A549 (cell line): ENCODE data around the gene SIDT1. TPM values are rescaled to one million over a fixed set of nuclear protein-coding genes. Genes with fewer than 3 reads are reported as not detected.
"Not testable (repeated sequence)": the region's sequence is repeated elsewhere in the genome, so short reads cannot be mapped to it uniquely, and the experiment has no call there.

Experiments used
- ATAC-seq, 2 experiments: fragments of 200-7000 bp in 1 of 2; fragments of >200 bp in 1 of 2; cut with Nextera tagmentation in 1 of 2; cut with Tn5 transposase in 1 of 2; 3 replicates each; pipeline versions ENCODE4 v1.8.0 to v1.9.1; 2018 to 2020; ENCODE audit warnings: mild to moderate bottlenecking in 1 of 2, moderate library complexity in 1 of 2
- CTCF ChIA-PET: fragments of 300-600 bp; sonication (Branson Sonifier 250); formaldehyde crosslinking; extraction: SDS; loops from one replicate; lab custom pipeline; 2021; ENCODE audit warnings: antibody characterized with exemption, inconsistent platforms; lab: Yijun Ruan, JAX
- POLR2A ChIA-PET: fragments of 350-600 bp; formaldehyde crosslinking; extraction: SDS; loops from one replicate; lab custom pipeline; 2021; ENCODE audit warnings: antibody characterized with exemption, inconsistent platforms; lab: Yijun Ruan, JAX
- DNase-seq, 2 experiments: peaks; one replicate each; pipeline versions ENCODE4 v3.0.0 to v3.0.0-alpha.2; 2011 to 2016; ENCODE audit warnings: low read depth in 1 of 2, low spot score in 1 of 2
- FAIRE-seq: peaks from 2 replicates; lab custom pipeline; 2011; peaks lifted over from hg19 to GRCh38; lab: Jason Lieb, UNC
- H3K27ac ChIP-seq, 2 experiments: fragments of >200 bp; sonication (Bioruptor Twin); formaldehyde crosslinking; 3 replicates each; pipeline ENCODE4 v1.5.1; 2016 to 2017
- H3K4me1 ChIP-seq: fragments of >200 bp; sonication (Bioruptor Twin); formaldehyde crosslinking; 3 replicates; pipeline ENCODE4 v1.6.1; 2016
- H3K4me2 ChIP-seq: fragments of >200 bp; sonication (Bioruptor Twin); formaldehyde crosslinking; 3 replicates; pipeline ENCODE4 v1.6.1; 2016
- H3K4me3 ChIP-seq: fragments of >200 bp; sonication (Bioruptor Twin); formaldehyde crosslinking; 3 replicates; pipeline ENCODE4 v1.5.1; 2016
- H3K9me3 ChIP-seq: fragments of >200 bp; sonication (Bioruptor Twin); formaldehyde crosslinking; 3 replicates; pipeline ENCODE4 v1.6.1; 2016
- BCL3 ChIP-seq: fragments of >200 bp; sonication (Bioruptor Twin); formaldehyde crosslinking; IDR thresholded peaks from 3 replicates; pipeline ENCODE4 v1.6.1; 2016
- BHLHE40 ChIP-seq: IDR thresholded peaks from 2 replicates; pipeline ENCODE4 v1.6.1; 2012; ENCODE audit warnings: low read depth, low read length, inconsistent platforms
- CBX8 ChIP-seq: fragments of 200-600 bp; sonication (generic); IDR thresholded peaks from 2 replicates; pipeline ENCODE4 v1.6.1; 2016
- CHD4 ChIP-seq: fragments of 200-600 bp; sonication (generic); IDR thresholded peaks from 2 replicates; pipeline ENCODE4 v1.6.1; 2016; ENCODE audit warnings: antibody characterized with exemption, mild to moderate bottlenecking, borderline replicate concordance
- ELK1 ChIP-seq: fragments of 150-350 bp; IDR thresholded peaks from 2 replicates; pipeline ENCODE4 v1.6.1; 2014; ENCODE audit warnings: low read depth, mild to moderate bottlenecking, low read length
- EP300 ChIP-seq, 2 experiments: fragments of >200 bp; sonication (Bioruptor Twin); formaldehyde crosslinking; IDR thresholded peaks; 2 replicates in 1 of 2; 3 replicates in 1 of 2; pipeline ENCODE4 v1.6.1; 2016 to 2017
- JUN ChIP-seq, 2 experiments: fragments of >200 bp; sonication (Bioruptor Twin); formaldehyde crosslinking; IDR thresholded peaks; 2 replicates in 1 of 2; 3 replicates in 1 of 2; pipeline ENCODE4 v1.6.1; 2016 to 2017
- KDM5A ChIP-seq: fragments of 200-600 bp; sonication (generic); IDR thresholded peaks from 2 replicates; pipeline ENCODE4 v1.6.1; 2016; ENCODE audit warnings: antibody characterized with exemption, mild to moderate bottlenecking
- NFE2L2 ChIP-seq: fragments of 150-350 bp; conservative IDR thresholded peaks from 2 replicates; pipeline ENCODE4 v1.6.1; 2014; ENCODE audit warnings: low read length
- NR3C1 ChIP-seq: fragments of >200 bp; sonication (Bioruptor Twin); formaldehyde crosslinking; IDR thresholded peaks from 3 replicates; pipeline ENCODE4 v1.6.1; 2017
- POLR2A ChIP-seq: IDR thresholded peaks from 2 replicates; pipeline ENCODE4 v1.6.1; 2012; ENCODE audit warnings: mild to moderate bottlenecking, low read length
- RARB ChIP-seq: fragments of 250-450 bp; sonication (Bioruptor Pico); IDR thresholded peaks from 2 replicates; pipeline ENCODE4 v1.8.0; 2021; ENCODE audit warnings: mild to moderate bottlenecking, moderate library complexity
- RCOR1 ChIP-seq: fragments of 150-350 bp; IDR thresholded peaks from 2 replicates; pipeline ENCODE4 v1.6.1; 2014; ENCODE audit warnings: antibody characterized with exemption, low read length, low read depth
- RFX5 ChIP-seq: fragments of 450-650 bp; IDR thresholded peaks from 2 replicates; pipeline ENCODE4 v1.7.1; 2014; ENCODE audit warnings: antibody characterized with exemption, mild to moderate bottlenecking, moderate library complexity
- TP53 ChIP-seq: fragments of 250-450 bp; sonication (Bioruptor Pico); IDR thresholded peaks from 2 replicates; pipeline ENCODE4 v1.5.0; 2021; ENCODE audit warnings: mild to moderate bottlenecking, moderate library complexity
- WGBS: methylation state at CpG from one replicate; pipeline ENCODE4 v1.1.6; 2017; ENCODE audit errors: missing lambda C conversion rate; 5-methylcytosine and 5-hydroxymethylcytosine counted together
- polyA plus RNA-seq, 4 experiments: library from polyadenylated mRNA; depleted of rRNA in 3 of 4; stranded (reverse); fragments of >200 nt; fragmentation: RNase III in 1 of 4; extraction: RNeasy Plus Mini Kit Qiagen cat#74134 plus additional on column Dnase treatment in 1 of 4; gene quantifications; 2 replicates in 3 of 4; 3 replicates in 1 of 4; pipeline ENCODE4 v1.2.3, GENCODE V29; 2011 to 2017
- TF ChIP-seq, protein P1 (sequence below): IDR thresholded peaks from 2 replicates; pipeline ENCODE4 v1.6.1; 2012; ENCODE audit warnings: low read depth, borderline replicate concordance
- TF ChIP-seq, protein P2 (sequence below): fragments of >200 bp; sonication (Bioruptor Twin); formaldehyde crosslinking; IDR thresholded peaks from 3 replicates; pipeline ENCODE4 v1.5.1; 2016
- TF ChIP-seq, protein P3 (sequence below): fragments of 450-650 bp; IDR thresholded peaks from 2 replicates; pipeline ENCODE4 v1.6.1; 2014; ENCODE audit warnings: antibody characterized with exemption

Gene SIDT1
- polyA plus RNA-seq, 2 of the 4 experiments (the other 2 are of a cell fraction): 0.43 to 7.5 TPM

- TF ChIP-seq BHLHE40 (no peak), NR3C1 (no peak), EP300 (IDR thresholded peaks at IDR 0.05) (no peak), ELK1 (no peak), RARB (CRISPR knock-in tag) (no peak), RFX5 (no peak), BCL3 (no peak)
- TF ChIP-seq, protein P1, sequence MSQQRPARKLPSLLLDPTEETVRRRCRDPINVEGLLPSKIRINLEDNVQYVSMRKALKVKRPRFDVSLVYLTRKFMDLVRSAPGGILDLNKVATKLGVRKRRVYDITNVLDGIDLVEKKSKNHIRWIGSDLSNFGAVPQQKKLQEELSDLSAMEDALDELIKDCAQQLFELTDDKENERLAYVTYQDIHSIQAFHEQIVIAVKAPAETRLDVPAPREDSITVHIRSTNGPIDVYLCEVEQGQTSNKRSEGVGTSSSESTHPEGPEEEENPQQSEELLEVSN: no peak
- TF ChIP-seq, protein P2, sequence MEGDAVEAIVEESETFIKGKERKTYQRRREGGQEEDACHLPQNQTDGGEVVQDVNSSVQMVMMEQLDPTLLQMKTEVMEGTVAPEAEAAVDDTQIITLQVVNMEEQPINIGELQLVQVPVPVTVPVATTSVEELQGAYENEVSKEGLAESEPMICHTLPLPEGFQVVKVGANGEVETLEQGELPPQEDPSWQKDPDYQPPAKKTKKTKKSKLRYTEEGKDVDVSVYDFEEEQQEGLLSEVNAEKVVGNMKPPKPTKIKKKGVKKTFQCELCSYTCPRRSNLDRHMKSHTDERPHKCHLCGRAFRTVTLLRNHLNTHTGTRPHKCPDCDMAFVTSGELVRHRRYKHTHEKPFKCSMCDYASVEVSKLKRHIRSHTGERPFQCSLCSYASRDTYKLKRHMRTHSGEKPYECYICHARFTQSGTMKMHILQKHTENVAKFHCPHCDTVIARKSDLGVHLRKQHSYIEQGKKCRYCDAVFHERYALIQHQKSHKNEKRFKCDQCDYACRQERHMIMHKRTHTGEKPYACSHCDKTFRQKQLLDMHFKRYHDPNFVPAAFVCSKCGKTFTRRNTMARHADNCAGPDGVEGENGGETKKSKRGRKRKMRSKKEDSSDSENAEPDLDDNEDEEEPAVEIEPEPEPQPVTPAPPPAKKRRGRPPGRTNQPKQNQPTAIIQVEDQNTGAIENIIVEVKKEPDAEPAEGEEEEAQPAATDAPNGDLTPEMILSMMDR: no peak
- TF ChIP-seq, all 56 proteins: peak for 0
- no peak for FAIRE-seq
- no peak for DNase-seq
- Histone ChIP-seq H3K4me1 (no peaks in the 10 kb centered on the region), H3K9me3 (no peaks in the 10 kb centered on the region), H3K27ac (no peak overlapping the region), H3K4me3 (no peak overlapping the region), H3K4me2 (no peak overlapping the region)
- WGBS: 70% methylated on average over 8 of the region's 8 CpGs
- ChIA-PET POLR2A (no interaction called here), CTCF (interaction anchor here (0.9 to 3.0 kb wide), 6 partner anchors 7 to 141 kb away, joined by 3 to 11 read pairs (median 4); no protein-coding TSS in a partner anchor)
- no peak for ATAC-seq
These were observed 102.6 kb downstream of the SIDT1 start for GRCh38 chr3:113634782-113635474.

- H3K4me2 ChIP-seq, H3K4me1 ChIP-seq, FAIRE-seq, POLR2A ChIA-PET, H3K27ac ChIP-seq, H3K9me3 ChIP-seq, H3K4me3 ChIP-seq, ATAC-seq, DNase-seq: not testable (repeated sequence)
- CTCF ChIA-PET: interaction anchor here (0.8 to 3.0 kb wide), 3 partner anchors 8 to 142 kb away, joined by 3 to 11 read pairs (median 4); no protein-coding TSS in a partner anchor
- 78% methylated on average over 7 of the region's 7 CpGs for WGBS
These were observed 103.7 kb downstream of the SIDT1 start for GRCh38 chr3:113636034-113636433.

DNA sequence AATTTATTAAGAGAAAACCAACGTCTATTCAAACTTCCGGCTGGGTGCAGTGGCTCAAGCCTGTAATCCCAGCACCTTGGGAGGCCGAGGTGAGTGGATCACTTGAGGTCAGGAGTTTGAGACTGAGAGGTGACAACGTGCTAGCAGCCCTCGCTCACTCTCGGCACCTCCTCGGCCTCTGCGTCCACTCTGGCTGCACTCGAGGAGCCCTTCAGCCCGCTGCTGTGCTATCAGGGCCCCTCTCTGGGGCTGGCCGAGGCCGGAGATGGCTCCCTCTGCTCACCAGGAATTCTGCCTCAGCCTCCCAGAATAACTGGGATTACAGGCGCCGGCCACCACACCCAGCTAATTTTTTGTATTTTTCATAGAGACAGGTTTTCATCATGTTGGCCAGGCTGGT lies 105.4 kb downstream of the SIDT1 start:
- TF ChIP-seq NFE2L2: no peak
- TF ChIP-seq CBX8: no peak
- Histone ChIP-seq H3K4me2 (no peak overlapping the region), H3K4me3 (no peak overlapping the region), H3K4me1 (no peaks in the 10 kb centered on the region), H3K9me3 (no peaks in the 10 kb centered on the region), H3K27ac (no peak overlapping the region)
- DNase-seq: no peak
- ChIA-PET CTCF (interaction anchor here (3.0 kb wide), 1 partner anchor 10 kb away, joined by 11 read pairs; no protein-coding TSS in a partner anchor), POLR2A (no interaction called here)
- 66% methylated on average over 14 of the region's 14 CpGs for WGBS
- ATAC-seq: no peak
- no peak for FAIRE-seq

- Histone ChIP-seq H3K4me1 (no peaks in the 10 kb centered on the region), H3K4me2 (no peak overlapping the region), H3K9me3 (peaks cover 6% of the 10 kb centered on the region; the same call in 2 of the 3 replicates), H3K27ac (no peak overlapping the region), H3K4me3 (no peak overlapping the region)
- ChIA-PET CTCF (interaction anchor here (2.2 kb wide), 1 partner anchor 9 kb away, joined by 5 read pairs; no protein-coding TSS in a partner anchor), POLR2A (no interaction called here)
- DNase-seq (no peak), ATAC-seq (no peak), FAIRE-seq (no peak)
- 64% methylated on average over 3 of the region's 3 CpGs for WGBS
- no peak for TF ChIP-seq NFE2L2
- no peak for TF ChIP-seq RFX5
- no peak for TF ChIP-seq POLR2A
- no peak for TF ChIP-seq KDM5A
- no peak for TF ChIP-seq ELK1
- TF ChIP-seq, protein P2: no peak
- TF ChIP-seq RCOR1: no peak
- no peak for TF ChIP-seq CHD4
- TF ChIP-seq, protein P3, sequence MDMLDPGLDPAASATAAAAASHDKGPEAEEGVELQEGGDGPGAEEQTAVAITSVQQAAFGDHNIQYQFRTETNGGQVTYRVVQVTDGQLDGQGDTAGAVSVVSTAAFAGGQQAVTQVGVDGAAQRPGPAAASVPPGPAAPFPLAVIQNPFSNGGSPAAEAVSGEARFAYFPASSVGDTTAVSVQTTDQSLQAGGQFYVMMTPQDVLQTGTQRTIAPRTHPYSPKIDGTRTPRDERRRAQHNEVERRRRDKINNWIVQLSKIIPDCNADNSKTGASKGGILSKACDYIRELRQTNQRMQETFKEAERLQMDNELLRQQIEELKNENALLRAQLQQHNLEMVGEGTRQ: no peak
- TF ChIP-seq TP53 (CRISPR knock-in tag): no peak
- no peak for TF ChIP-seq JUN (IDR thresholded peaks at IDR 0.05)
These were observed 106.6 kb downstream of the SIDT1 start for GRCh38 chr3:113638910-113639309.
